ENCODE results near the gene VWA3A.
"Not testable (repeated sequence)": the region's sequence is repeated elsewhere in the genome, so short reads cannot be mapped to it uniquely, and the experiment has no call there.

Gene VWA3A

DNA sequence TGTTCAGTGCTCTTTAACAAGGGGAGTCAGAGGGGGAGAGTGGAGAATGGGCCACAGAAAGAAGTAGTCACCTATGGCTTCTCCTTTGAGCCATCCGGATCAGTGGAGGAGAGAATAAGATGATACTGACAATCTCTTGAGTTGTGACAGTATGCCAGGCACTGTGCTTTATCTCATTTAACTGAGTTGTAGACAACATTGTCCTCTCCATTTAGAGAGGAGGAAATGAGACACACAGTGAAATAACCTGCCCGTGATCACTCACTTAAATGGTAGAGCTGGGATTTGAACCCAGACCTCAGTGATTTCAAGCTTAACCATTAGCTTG is 95.9 kb downstream of the VWA3A start:
- no peak for DNase-seq

GRCh38 chr16:22188595-22189442 is 96.5 kb downstream of the VWA3A start:
- peak; percentile 29 for DNase-seq

DNA sequence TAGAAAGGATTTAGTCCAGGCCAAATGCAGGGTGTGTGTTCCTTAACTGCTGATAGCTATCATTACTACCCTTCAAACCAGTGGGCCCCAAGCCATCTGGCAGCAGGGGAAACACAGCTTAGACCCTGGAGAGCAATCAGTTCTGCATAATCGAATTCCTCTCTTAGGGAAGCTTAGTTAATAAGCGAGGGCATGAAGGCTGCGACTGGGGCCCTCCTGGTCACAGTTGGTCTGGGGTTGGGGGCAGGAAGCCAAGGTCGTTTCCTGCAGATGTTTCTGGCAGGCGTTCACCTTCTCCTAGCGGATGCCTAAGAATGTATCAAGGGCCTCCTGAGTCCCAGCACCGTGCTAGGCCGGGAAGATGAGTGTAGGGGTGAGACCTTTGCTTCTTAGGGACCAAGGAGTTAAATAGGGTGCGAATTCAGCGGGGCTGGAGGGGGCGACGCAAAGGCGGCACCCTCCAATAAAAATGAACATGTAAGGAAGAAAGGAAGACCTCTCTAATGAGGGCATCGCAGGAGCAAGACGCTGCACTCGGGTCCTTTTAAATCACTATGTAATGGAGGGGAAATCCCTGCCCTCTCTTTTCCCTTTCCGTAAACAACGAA is 97.2 kb downstream of the VWA3A start:
- peak; percentile 61 for DNase-seq

DNA sequence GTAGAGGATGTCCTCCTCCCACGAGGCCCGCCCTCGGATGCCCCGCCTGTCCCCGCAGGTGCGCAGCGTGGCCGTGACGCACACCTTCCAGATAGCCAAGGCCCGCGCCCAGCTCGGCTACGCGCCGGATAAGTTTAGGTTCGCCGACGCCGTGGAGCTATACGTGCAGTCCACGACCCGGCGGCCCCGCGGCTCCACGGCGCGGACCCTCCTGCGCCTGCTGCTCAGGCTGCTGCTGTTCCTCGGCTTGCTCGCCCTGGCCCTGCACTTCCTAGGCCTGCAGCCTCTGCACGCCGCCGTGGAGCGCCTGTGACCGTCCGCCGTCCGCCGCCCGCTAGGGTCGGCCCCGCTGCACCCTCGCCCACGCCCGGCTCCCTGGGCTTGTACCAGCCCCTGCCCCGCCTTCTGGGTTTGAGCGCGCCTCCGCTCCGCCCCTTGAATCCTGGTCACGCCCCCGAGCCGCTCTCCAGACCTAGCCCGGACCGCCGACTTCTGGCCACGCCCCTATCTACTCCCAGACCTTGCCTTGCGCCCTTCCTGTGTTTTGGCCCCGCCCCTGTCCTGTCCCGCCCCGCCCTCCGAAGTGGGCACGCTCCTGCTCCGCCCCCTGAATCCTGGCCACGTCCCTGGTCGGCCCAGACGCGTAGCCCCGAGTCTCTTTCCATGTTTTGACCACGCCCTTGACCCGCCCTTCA is 97.9 kb downstream of the VWA3A start:
- peak; percentile 98 for DNase-seq

DNA sequence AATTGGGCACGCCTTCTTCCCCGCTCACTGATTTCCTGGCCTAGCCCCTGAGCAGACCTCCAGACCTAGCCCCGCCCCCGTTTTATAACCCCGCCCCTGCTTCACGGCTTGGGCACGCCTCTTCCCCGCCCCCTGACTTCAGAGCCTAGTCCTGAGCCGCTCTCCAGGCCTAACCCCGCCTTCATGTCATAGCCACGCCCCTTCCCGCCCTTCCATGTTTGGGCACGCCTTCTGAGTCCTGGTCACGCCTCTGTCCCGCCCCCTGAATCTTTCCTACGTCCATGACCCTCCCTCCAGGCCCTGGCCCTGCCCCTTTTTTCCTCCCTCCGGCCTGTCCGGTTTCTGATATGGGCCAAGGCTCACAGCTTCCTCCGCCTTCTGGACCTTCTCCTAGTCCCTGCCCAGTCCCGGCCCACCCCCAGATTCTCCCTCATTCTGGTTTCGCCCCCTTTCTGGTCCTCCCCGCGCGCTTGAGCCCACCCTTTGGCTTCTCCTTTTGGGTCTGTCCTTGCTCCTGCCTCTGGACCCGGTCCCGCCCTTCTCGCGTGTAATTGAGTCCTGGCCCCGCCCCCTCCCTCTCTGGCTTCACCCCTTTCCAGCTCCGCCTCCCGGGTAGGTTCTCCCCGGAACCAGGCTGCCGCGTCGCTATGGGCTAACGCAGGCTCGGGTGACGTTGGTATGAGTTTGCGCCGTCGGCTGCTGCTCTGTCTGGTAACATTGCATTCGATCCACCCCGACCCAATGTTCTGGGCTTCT is 98.6 kb downstream of the VWA3A start:
- DNase-seq = peak; percentile 98

DNA sequence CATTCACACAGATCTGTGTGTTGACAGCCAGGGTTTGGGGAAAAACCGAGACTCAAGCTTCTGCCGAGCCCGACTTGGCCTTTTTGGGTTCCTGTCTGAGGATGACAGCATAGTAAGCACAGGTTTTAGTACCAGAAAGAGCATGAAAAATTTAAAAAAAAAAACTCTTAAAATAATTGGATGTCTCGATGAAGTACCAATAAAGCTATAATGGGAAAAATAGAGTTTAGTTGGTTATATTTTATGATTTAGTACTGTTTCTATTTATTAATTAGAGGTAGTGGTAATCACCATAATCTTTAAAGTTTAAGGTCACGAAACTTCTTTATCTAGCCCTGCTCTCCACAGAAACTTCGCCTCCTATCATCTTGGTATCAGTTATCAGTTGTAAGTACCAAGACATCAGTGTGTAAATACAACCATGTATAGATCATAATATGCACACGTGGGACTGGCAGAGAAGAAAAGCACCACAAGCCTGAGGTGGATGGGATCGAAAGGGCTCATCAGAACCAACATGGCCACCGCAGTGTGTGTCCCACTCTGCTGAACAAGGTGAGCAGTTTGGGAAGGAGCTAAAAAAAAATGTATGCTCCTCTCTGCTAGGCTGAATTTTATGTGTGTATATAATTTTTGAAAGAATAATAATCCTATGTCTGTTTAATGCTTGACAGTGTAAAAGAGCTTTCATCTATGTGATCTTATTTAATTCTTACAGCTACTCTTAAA is 99.4 kb downstream of the VWA3A start:
- DNase-seq = no peak

DNA sequence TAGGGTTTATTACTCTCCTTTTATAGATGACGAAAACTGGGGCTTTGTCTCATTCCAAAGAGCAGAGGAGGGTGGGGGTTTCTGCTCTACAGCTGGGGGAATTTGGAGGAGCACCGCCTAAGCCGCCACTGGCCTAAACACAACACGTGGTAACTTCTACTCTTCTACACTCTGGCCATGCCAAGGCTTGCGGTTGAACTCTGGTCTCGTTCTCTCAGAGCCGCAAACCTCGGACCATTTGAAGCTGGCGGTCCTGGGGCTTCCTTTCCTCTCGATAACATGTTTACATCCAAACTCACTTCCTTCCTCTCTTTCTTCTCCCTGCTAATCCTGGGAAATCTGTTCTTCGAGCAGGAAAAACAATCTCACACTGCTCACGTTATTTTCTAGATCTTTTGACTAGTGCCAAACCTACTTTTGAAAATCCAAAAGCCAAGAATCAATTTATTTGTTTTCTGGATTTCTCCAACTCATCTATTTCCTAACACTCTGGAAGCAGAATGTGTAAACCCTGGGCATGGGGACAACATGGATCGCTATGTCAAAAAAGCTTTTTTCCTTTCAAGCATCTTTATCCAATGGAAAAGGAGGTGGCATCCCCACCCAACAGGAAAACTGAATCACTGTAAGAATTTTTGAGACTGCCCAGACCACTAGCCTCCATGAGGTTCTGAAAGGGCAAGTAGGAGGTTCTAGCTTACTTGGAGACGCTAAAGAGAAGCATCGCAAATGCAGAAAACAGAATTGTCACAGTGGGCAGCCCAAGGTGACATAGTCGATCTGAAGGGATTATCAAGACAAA is 100.1 kb downstream of the VWA3A start:
- DNase-seq = no peak

- DNase-seq = no peak
Observed at GRCh38 chr16:22193063-22193411, 100.7 kb downstream of the VWA3A start.

- no peak for DNase-seq
Observed at GRCh38 chr16:22194707-22195444, 102.5 kb downstream of the VWA3A start.

DNA sequence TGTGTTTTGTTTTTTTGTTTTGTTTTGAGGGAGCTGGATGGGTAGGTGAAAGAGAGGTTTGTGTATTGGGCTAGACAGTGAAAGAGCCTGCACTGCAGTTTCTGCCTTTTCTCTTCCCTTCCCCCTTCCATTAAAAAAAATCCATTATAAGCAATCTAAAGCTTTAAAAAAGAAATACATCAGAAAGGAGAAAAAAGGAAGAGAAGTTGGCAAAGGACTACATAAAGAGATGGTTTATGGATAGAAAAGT is 103.0 kb downstream of the VWA3A start:
- no peak for DNase-seq

DNA sequence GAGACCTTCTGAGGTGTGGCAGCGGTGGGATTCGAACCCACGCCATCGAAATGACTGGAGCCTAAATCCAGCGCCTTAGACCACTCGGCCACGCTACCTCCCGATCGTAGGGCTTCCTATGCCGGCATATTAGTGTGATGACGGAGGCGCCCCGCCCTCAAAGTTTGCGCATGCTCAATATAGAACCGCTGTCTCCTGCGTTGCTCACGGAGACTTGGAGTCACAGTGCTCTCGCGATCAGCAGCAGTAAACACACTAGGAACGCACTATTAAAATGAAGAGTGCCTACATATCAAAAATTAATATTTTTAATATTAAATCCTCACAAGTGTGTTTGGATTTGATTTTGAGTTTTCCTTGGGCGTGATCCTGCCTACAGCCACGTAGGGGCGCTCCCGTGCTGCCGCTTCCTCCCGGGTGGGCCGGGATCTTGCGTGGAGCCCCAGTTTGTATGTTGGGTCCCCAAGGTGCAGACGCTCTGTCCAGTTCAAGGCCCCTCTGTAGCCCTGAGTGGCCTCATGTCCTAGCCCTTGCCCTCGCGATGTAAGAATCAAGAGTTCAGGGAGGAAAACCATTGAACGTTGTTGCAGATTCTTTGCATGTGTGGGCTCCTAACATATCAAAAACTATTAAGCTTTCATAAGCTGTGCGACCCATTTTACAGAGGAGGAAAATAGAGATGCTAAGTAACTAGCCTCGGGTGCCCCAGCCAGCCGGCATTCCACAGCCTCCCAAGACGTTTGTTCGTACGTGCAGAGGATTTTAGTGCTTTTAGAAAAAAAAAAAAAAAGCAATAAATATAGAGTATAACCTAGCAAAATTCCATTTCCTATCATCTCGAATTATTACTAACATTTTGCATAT is 103.6 kb downstream of the VWA3A start:
- DNase-seq = peak; percentile 44

DNA sequence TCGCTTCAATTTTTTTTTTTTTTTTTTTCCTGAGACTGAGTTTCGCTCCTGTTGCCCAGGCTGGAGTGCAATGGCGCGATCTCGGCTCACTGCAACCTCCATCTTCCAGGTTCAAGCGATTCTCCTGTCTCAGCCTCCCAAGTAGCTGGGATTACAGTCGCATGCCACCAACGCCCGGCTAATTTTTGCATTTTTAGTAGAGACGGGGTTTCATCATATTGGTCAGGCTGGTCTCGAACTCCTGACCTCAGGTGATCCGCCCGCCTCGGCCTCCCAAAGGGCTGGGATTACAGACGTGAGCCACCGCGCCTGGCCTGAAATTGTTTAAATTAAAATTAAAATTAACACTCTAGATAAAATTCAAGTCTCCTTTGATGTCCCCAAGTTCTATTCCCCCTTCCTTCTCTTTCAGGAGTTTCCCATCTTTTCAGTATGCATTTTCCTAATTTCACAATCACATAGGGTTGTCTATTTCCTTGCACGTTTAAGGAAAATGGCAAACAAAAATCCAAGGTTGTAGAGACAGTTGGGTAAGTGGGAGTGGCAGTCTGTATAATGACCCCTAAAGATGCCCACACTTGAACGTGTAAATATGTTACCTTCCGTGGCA is 104.3 kb downstream of the VWA3A start:
- DNase-seq = not testable (repeated sequence)

DNA sequence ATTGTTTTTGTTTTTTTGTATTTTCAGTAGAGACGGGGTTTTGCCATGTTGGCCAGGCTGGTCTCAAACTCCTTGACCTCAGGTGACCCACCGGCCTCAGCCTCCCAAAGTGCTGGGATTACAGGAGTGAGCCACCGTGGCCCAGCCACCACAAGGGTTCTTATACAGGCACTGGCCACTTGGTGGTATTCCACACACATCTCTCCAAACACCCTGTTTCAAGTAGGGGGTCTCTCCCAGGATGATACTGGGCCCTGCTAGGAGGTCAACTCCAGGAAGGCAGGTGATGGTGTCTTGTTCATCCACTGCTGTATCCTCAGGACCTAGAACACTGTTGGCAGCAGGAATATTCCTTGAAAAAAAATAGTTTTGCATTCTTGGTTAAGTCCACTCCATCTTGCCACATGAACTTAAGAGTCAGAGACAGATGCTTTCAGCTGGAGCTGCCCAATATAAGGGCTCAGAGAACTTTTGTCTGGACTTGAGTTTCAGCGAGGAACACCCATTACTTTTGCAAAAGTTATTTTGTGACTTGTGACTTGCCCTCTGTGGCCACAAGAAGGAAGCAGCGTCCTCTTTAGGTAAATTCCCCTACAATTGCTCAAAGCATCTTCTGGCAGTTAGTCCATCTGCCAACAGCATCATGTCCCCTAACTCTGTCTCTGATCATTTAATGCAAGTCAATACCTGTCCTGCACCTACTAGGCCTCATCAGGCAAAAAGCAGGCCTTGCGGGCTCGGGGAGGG is 106.4 kb downstream of the VWA3A start:
- no peak for DNase-seq

- DNase-seq = no peak
Observed at GRCh38 chr16:22202261-22202637, 109.9 kb downstream of the VWA3A start.

- DNase-seq = no peak
Observed at GRCh38 chr16:22203091-22203490, 110.8 kb downstream of the VWA3A start.

DNA sequence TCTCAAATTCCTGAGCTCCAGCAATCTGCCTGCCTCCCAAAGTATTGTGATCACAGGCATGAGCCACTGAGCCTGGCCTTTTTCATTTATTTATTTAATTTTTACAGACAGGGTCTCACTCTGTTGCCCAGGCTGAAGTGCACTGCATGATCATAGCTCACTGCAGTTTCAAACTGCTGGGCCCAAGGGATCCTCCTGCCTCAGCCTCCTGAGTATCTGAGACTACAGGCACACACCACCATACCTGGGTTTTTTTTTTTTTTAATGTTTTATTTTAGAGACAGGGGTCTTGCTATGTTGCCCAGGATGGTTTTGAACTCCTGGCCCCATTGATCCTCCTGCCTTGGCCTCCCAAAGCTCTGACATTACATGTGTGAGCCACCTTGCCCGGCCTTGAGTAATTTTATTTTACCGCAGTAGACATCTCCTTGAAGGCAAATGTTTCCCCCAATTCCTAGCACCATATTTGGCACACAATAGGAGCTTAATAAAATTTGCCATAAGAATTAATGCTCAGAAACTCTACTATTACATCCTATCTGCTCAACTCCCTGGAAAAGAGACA is 111.8 kb downstream of the VWA3A start:
- DNase-seq = no peak

DNA sequence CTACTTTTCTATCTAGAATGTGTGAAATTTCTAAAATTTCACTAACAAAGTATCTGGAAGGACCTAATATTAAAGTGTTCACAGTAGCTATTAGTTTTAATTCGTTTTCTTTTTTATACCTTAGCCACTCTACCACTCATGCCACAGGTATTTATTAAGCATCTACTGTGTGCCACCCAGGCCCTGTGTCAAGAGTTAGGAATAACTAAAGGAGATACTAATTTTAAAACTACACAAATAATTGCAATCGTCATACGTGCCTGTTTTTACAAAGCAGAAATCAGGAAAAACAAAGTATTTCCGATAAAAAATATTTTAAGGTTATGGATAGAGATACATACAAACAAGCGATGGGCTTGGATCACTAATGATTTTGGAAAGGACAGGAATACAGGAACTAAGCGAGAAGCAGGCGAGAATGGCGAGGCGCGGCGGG is 113.3 kb downstream of the VWA3A start:
- DNase-seq = no peak

DNA sequence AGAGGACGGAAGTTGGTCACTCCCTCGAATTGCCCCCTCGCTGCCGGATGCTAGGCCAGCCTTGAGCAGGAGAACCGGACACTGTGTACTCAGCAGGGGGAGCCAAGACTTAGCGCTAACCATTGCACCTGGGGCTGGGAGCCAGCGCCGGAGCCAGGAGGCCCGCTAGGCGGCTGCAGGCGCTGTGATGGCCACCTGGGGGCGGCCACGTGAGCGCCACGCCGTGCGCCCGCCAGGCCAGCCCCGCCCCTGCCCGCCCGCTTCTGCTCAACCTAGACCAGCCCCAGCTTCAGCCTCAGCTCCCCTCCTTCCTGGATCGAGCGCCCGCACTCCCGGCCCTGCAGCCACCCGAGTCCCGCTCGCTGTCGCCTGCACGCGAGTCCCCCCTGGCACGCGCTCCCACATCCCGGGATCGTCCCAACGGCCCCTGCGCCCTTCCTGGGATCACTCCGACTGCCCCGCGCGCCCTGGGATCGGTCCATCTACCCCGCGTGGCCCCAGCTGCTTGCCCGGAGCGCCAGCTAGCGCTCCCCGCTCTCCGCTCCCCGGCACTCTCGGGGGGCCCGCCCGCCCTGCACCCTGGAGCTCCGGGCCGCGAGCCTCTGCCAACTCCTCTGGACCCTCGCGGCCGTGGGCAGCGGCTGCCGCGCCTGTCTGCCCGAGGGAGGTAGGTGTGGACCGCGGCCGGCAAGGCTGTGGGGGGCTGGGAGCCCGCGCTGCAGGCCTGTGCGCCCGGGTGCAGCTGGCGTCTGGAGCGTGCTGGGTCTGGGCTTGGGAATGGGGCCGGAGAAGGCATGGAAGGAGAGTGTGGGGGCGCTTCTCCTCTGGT is 113.9 kb downstream of the VWA3A start, which contains the start of gene EEF2K:
Gene EEF2K, plus strand, starts transcription at position 266 of the 829 bp plus-strand sequence. CDS start 19,452 bp downstream, outside the sequence.
- peak; percentile 91 for DNase-seq

Measured in NCI-H524 treated with DMSO at 0.1 percent for 48 hours (cell line).